ENCODE measurements around the gene MAP7. TPM values are rescaled to one million over a fixed set of nuclear protein-coding genes. Genes with fewer than 3 reads are reported as not detected.

Gene MAP7
- total RNA-seq, 3 donors from 2014 or later (not counting 1 experiment from before 2014, with no cell fraction given) = 0.14 to 0.68 (median 0.14) TPM

DNA sequence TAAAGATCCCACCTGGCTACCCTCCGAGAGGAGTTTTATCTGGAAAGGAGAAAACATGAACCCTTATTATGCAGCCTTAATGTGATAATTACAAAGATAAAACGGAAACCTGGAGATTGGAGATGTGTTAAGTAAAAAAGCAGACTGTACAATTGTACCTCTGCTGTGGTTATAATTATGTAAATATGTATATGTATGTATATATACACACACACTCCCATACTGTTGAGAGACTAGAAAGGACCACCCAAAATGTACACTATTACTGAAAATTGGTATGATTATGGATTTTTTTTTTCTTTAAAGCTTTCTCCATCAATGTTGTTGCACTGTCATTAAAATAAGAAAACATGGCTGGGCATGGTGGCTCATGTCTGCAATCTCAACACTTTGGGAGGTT, 188.4 kb downstream of the MAP7 start:
- Histone ChIP-seq H3K9me3 (ENCODE audit: control insufficient read depth, insufficient read depth, low read length) (no peaks in the 10 kb centered on the region), H3K27ac (ENCODE audit: low read length) (no peak overlapping the region), H3K27me3 (ENCODE audit: control insufficient read depth, insufficient read depth, low read length) (no peaks in the 10 kb centered on the region), H3K4me3 (ENCODE audit: low read length) (no peak overlapping the region), H3K36me3 (ENCODE audit: control insufficient read depth, insufficient read depth, low read length) (no peaks in the 10 kb centered on the region), H3K4me1 (ENCODE audit: control insufficient read depth, insufficient read depth, low read length) (peaks cover 6% of the 10 kb centered on the region)
- Mint-ChIP-seq H3K4me1 (peaks cover 9% of the 10 kb centered on the region in 2 donors), H3K27ac (no peak overlapping the region), H3K27me3 (ENCODE audit: low read depth in 2 of 2) (no peaks in the 10 kb centered on the region), H3K4me3 (no peak overlapping the region), H3K36me3 (no peaks in the 10 kb centered on the region), H3K9me3 (no peaks in the 10 kb centered on the region)
- WGBS (ENCODE audit: insufficient coverage) = 100% methylated on average over 1 of the region's 2 CpGs
- DNase-seq = no peak
- TF ChIP-seq, protein P1, sequence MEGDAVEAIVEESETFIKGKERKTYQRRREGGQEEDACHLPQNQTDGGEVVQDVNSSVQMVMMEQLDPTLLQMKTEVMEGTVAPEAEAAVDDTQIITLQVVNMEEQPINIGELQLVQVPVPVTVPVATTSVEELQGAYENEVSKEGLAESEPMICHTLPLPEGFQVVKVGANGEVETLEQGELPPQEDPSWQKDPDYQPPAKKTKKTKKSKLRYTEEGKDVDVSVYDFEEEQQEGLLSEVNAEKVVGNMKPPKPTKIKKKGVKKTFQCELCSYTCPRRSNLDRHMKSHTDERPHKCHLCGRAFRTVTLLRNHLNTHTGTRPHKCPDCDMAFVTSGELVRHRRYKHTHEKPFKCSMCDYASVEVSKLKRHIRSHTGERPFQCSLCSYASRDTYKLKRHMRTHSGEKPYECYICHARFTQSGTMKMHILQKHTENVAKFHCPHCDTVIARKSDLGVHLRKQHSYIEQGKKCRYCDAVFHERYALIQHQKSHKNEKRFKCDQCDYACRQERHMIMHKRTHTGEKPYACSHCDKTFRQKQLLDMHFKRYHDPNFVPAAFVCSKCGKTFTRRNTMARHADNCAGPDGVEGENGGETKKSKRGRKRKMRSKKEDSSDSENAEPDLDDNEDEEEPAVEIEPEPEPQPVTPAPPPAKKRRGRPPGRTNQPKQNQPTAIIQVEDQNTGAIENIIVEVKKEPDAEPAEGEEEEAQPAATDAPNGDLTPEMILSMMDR (IDR thresholded peaks at IDR 0.05) = no peak
- no peak for ATAC-seq
- intact Hi-C loops (cut with micrococcal nuclease) = no loop called here

GRCh38 chr6:136360783-136361182, 189.4 kb downstream of the MAP7 start:
- no peak for ATAC-seq
- Mint-ChIP-seq H3K4me1 (peaks cover 3% of the 10 kb centered on the region in 2 donors), H3K27ac (no peak overlapping the region), H3K4me3 (no peak overlapping the region), H3K27me3 (ENCODE audit: low read depth in 2 of 2) (no peaks in the 10 kb centered on the region), H3K9me3 (no peaks in the 10 kb centered on the region), H3K36me3 (no peaks in the 10 kb centered on the region)
- intact Hi-C loops (cut with micrococcal nuclease) = no loop called here
- peaks cover 3% of the 10 kb centered on the region for H3K4me1 ChIP-seq (ENCODE audit: control insufficient read depth, insufficient read depth, low read length)
- DNase-seq = no peak
- H3K27me3 ChIP-seq (ENCODE audit: control insufficient read depth, insufficient read depth, low read length) = no peaks in the 10 kb centered on the region
- H3K27ac ChIP-seq (ENCODE audit: low read length) = no peak overlapping the region
- no peaks in the 10 kb centered on the region for H3K36me3 ChIP-seq (ENCODE audit: control insufficient read depth, insufficient read depth, low read length)
- H3K4me3 ChIP-seq (ENCODE audit: low read length) = no peak overlapping the region
- TF ChIP-seq, protein P1 (IDR thresholded peaks at IDR 0.05) = no peak
- no peaks in the 10 kb centered on the region for H3K9me3 ChIP-seq (ENCODE audit: control insufficient read depth, insufficient read depth, low read length)
- WGBS (ENCODE audit: insufficient coverage) = 91% methylated on average over 30 of the region's 30 CpGs

DNA sequence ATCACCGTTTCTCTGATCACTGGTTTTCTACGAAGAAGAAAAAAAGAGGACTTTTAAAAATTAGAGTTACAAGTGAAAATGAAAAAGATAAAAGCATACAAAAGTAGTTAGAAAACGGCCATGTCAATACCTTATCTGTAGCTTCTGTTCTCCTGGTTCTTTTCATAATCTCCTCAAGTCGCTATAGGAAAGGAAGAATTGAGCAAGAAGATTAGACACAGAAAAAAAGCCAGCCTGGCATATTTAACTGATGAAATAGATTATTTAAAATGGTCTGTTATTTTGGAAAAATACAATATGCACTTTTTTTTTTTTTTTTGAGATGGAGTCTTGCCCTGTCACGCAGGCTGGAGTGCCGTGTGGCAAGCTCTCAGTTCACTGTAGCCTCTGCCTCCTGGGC, 190.4 kb downstream of the MAP7 start:
- no peaks in the 10 kb centered on the region for H3K9me3 Mint-ChIP-seq
- H3K27ac Mint-ChIP-seq = no peak overlapping the region
- no peak for DNase-seq
- no peak overlapping the region for H3K27ac ChIP-seq (ENCODE audit: low read length)
- no peaks in the 10 kb centered on the region for H3K27me3 Mint-ChIP-seq (ENCODE audit: low read depth in 2 of 2)
- H3K4me1 Mint-ChIP-seq = no peaks in the 10 kb centered on the region
- no peaks in the 10 kb centered on the region for H3K36me3 Mint-ChIP-seq
- no peaks in the 10 kb centered on the region for H3K9me3 ChIP-seq (ENCODE audit: control insufficient read depth, insufficient read depth, low read length)
- 93% methylated on average over 5 of the region's 6 CpGs for WGBS (ENCODE audit: insufficient coverage)
- H3K36me3 ChIP-seq (ENCODE audit: control insufficient read depth, insufficient read depth, low read length) = no peaks in the 10 kb centered on the region
- no peaks in the 10 kb centered on the region for H3K4me1 ChIP-seq (ENCODE audit: control insufficient read depth, insufficient read depth, low read length)
- intact Hi-C loops (cut with micrococcal nuclease) = no loop called here
- H3K27me3 ChIP-seq (ENCODE audit: control insufficient read depth, insufficient read depth, low read length) = no peaks in the 10 kb centered on the region
- H3K4me3 ChIP-seq (ENCODE audit: low read length) = no peak overlapping the region
- no peak for ATAC-seq
- TF ChIP-seq, protein P1 (IDR thresholded peaks at IDR 0.05) = no peak
- no peak overlapping the region for H3K4me3 Mint-ChIP-seq

DNA sequence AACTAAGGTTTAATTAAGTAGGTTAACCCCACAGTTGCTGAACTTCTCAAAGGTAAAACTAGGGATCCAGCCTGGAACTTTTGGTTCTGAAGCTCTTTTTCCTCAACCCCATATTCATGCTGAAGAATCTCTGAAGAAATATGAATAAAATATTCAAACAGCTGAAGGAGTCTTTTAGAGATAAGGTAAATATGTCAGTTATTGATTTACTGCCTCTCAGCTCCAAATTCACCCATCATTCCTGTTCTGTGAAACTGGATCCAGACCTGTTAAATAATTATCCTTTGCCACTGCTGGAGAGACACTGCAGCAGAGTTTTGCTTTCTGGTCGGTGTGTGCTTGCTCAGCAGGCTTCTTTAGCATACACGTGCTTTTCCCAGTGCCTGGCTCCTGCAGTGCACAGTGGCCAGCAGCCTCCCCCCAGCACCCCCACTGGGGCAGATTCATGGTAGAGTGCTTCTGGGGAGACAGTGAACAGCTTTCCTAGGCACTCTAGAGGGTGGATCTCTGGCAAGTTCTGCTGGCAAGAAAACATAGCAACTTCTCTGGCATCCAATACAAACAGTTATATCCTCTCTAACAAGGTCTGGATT, 198.6 kb downstream of the MAP7 start:
- ATAC-seq (no peak), DNase-seq (no peak)
- Histone ChIP-seq H3K4me3 (ENCODE audit: low read length) (no peak overlapping the region), H3K9me3 (ENCODE audit: control insufficient read depth, insufficient read depth, low read length) (no peaks in the 10 kb centered on the region), H3K36me3 (ENCODE audit: control insufficient read depth, insufficient read depth, low read length) (no peaks in the 10 kb centered on the region), H3K4me1 (ENCODE audit: control insufficient read depth, insufficient read depth, low read length) (no peaks in the 10 kb centered on the region), H3K27ac (ENCODE audit: low read length) (no peak overlapping the region), H3K27me3 (ENCODE audit: control insufficient read depth, insufficient read depth, low read length) (no peaks in the 10 kb centered on the region)
- Mint-ChIP-seq H3K9me3 (no peaks in the 10 kb centered on the region), H3K4me3 (no peak overlapping the region), H3K4me1 (no peaks in the 10 kb centered on the region), H3K27me3 (ENCODE audit: low read depth in 2 of 2) (peaks cover 4 to 7% of the 10 kb centered on the region in 2 donors), H3K27ac (no peak overlapping the region), H3K36me3 (no peaks in the 10 kb centered on the region)
- TF ChIP-seq, protein P1 (IDR thresholded peaks at IDR 0.05) = no peak
- intact Hi-C loops (cut with micrococcal nuclease) = no loop called here
- 78% methylated on average over 2 of the region's 2 CpGs for WGBS (ENCODE audit: insufficient coverage)

Measured in natural killer cell (primary cell).